Liver (tissue), 9 donors: ENCODE measurements around the gene SEPTIN2. TPM values are rescaled to one million over a fixed set of nuclear protein-coding genes. Genes with fewer than 3 reads are reported as not detected.

Source experiments
- DNase-seq: peaks from one replicate; pipeline ENCODE4 v3.0.0-alpha.2; 2017; ENCODE audit warnings: low spot score
- H3K27ac ChIP-seq, 2 donors: one replicate each; pipeline ENCODE4 v1.7.0; 2013; ENCODE audit warnings: inconsistent platforms in 2 of 2, low read length in 2 of 2, control low read depth in 1 of 2, low read depth in 1 of 2, mild to moderate bottlenecking in 1 of 2
- H3K27me3 ChIP-seq, 4 donors: one replicate each; pipeline versions ENCODE4 v1.6.1 to v1.7.0; 2013; ENCODE audit warnings: low read length in 3 of 4, inconsistent platforms in 1 of 4, mild to moderate bottlenecking in 1 of 4, moderate library complexity in 1 of 4; ENCODE audit not compliant: control insufficient read depth in 4 of 4, insufficient read depth in 4 of 4
- H3K36me3 ChIP-seq, 4 donors: one replicate each; pipeline versions ENCODE4 v1.6.1 to v1.7.0; 2013; ENCODE audit warnings: low read length in 3 of 4, mild to moderate bottlenecking in 3 of 4, low read depth in 1 of 4, moderate library complexity in 1 of 4; ENCODE audit not compliant: control insufficient read depth in 4 of 4, insufficient read depth in 3 of 4
- H3K4me1 ChIP-seq, 4 donors: one replicate each; pipeline versions ENCODE4 v1.6.1 to v1.7.0; 2013; ENCODE audit warnings: low read length in 3 of 4, mild to moderate bottlenecking in 3 of 4, moderate library complexity in 1 of 4; ENCODE audit not compliant: control insufficient read depth in 4 of 4, insufficient read depth in 4 of 4
- H3K4me3 ChIP-seq, 3 donors: one replicate each; pipeline versions ENCODE4 v1.6.1 to v1.7.0; 2013; ENCODE audit warnings: low read length in 3 of 3, control low read depth in 1 of 3, low read depth in 1 of 3, mild to moderate bottlenecking in 1 of 3
- H3K9ac ChIP-seq, 2 donors: one replicate each; pipeline ENCODE4 v1.7.0; 2013; ENCODE audit warnings: low read length in 2 of 2, mild to moderate bottlenecking in 2 of 2, moderate library complexity in 2 of 2, control low read depth in 1 of 2, low read depth in 1 of 2
- H3K9me3 ChIP-seq, 4 donors: one replicate each; pipeline versions ENCODE4 v1.6.1 to v1.7.0; 2013; ENCODE audit warnings: low read length in 3 of 4; ENCODE audit not compliant: control insufficient read depth in 4 of 4
- EGR1 ChIP-seq, 2 donors: IDR thresholded peaks; 2 replicates each; pipeline ENCODE4 v1.6.1; 2016 to 2018; ENCODE audit warnings: antibody characterized with exemption in 2 of 2, low read depth in 2 of 2
- FOXA1 ChIP-seq: IDR thresholded peaks from 2 replicates; pipeline ENCODE4 v1.6.1; 2016; ENCODE audit warnings: antibody characterized with exemption
- FOXA2 ChIP-seq: IDR thresholded peaks from 2 replicates; pipeline ENCODE4 v1.6.1; 2016; ENCODE audit warnings: antibody characterized with exemption
- GABPA ChIP-seq, 2 donors: IDR thresholded peaks in 1 of 2; conservative IDR thresholded peaks in 1 of 2; 2 replicates each; pipeline ENCODE4 v1.6.1; 2016; ENCODE audit warnings: antibody characterized with exemption in 2 of 2, mild to moderate bottlenecking in 1 of 2, moderate library complexity in 1 of 2
- HNF4A ChIP-seq, 2 donors: conservative IDR thresholded peaks; 2 replicates each; pipeline ENCODE4 v1.6.1; 2016; ENCODE audit warnings: antibody characterized with exemption in 2 of 2, mild to moderate bottlenecking in 2 of 2
- HNF4G ChIP-seq: IDR thresholded peaks from 2 replicates; pipeline ENCODE4 v1.6.1; 2016; ENCODE audit warnings: antibody characterized with exemption
- JUND ChIP-seq, 2 donors: IDR thresholded peaks; 2 replicates each; pipeline ENCODE4 v1.6.1; 2016; ENCODE audit warnings: antibody characterized with exemption in 2 of 2
- MAX ChIP-seq: IDR thresholded peaks from 2 replicates; pipeline ENCODE4 v1.6.1; 2016; ENCODE audit warnings: antibody characterized with exemption
- NR2F2 ChIP-seq: IDR thresholded peaks from 2 replicates; pipeline ENCODE4 v1.6.1; 2016; ENCODE audit warnings: antibody characterized with exemption
- RAD21 ChIP-seq, 2 donors: IDR thresholded peaks; 2 replicates each; pipeline ENCODE4 v1.6.1; 2016; ENCODE audit warnings: antibody characterized with exemption in 2 of 2, mild to moderate bottlenecking in 2 of 2
- REST ChIP-seq: IDR thresholded peaks from 2 replicates; pipeline ENCODE4 v1.6.1; 2016; ENCODE audit warnings: antibody characterized with exemption, mild to moderate bottlenecking
- RXRA ChIP-seq, 2 donors: IDR thresholded peaks; 2 replicates each; pipeline ENCODE4 v1.6.1; 2017 to 2018; ENCODE audit warnings: antibody characterized with exemption in 2 of 2, mild to moderate bottlenecking in 1 of 2
- SP1 ChIP-seq: IDR thresholded peaks from 2 replicates; pipeline ENCODE4 v1.6.1; 2018; ENCODE audit warnings: antibody characterized with exemption, mild to moderate bottlenecking
- TAF1 ChIP-seq: conservative IDR thresholded peaks from 2 replicates; pipeline ENCODE4 v1.6.1; 2016; ENCODE audit warnings: antibody characterized with exemption, mild to moderate bottlenecking
- YY1 ChIP-seq: IDR thresholded peaks from 2 replicates; pipeline ENCODE4 v1.6.1; 2016; ENCODE audit warnings: antibody characterized with exemption, mild to moderate bottlenecking
- WGBS: extraction: QIAGEN DNeasy Blood & Tissue Kit; methylation state at CpG from one replicate; pipeline ENCODE4 v1.1.7; 2013; 5-methylcytosine and 5-hydroxymethylcytosine counted together
- polyA plus RNA-seq, 2 donors: library from polyadenylated mRNA; stranded (reverse) in 1 of 2; unstranded in 1 of 2; fragments of 200-250 nt in 1 of 2; fragments of >200 nt in 1 of 2; fragmentation: Nextera tagmentation in 1 of 2; extraction: Ambion mirVana in 1 of 2; gene quantifications; one replicate each; pipeline versions ENCODE4 v1.2.1 to v1.2.3, GENCODE V29; 2013 to 2015
- total RNA-seq, 2 donors: library from RNA; depleted of rRNA; stranded (reverse); fragments of >200 nt; gene quantifications; one replicate each; pipeline ENCODE4 v1.2.3, GENCODE V29; 2014
- TF ChIP-seq, protein P1 (sequence below): IDR thresholded peaks from 2 replicates; pipeline ENCODE4 v1.6.1; 2016; ENCODE audit warnings: antibody characterized with exemption
- TF ChIP-seq, protein P2 (sequence below): fragments of 150-350 bp; IDR thresholded peaks from 2 replicates; pipeline ENCODE4 v1.5.1; 2017; ENCODE audit warnings: improper control_type of control experiment, low read depth, low read length; ENCODE audit not compliant: missing input control
- TF ChIP-seq, protein P3 (sequence below): IDR thresholded peaks from 2 replicates; pipeline ENCODE4 v1.6.1; 2016; ENCODE audit warnings: antibody characterized with exemption
- donor health status: healthy.
- donor health status: healthy.
- donor health status: healthy.
- donor health status: healthy.
- donor health status: healthy.

Gene SEPTIN2
- total and polyA plus RNA-seq, 4 donors: 63.7 to 147 (median 96.9) TPM

DNA sequence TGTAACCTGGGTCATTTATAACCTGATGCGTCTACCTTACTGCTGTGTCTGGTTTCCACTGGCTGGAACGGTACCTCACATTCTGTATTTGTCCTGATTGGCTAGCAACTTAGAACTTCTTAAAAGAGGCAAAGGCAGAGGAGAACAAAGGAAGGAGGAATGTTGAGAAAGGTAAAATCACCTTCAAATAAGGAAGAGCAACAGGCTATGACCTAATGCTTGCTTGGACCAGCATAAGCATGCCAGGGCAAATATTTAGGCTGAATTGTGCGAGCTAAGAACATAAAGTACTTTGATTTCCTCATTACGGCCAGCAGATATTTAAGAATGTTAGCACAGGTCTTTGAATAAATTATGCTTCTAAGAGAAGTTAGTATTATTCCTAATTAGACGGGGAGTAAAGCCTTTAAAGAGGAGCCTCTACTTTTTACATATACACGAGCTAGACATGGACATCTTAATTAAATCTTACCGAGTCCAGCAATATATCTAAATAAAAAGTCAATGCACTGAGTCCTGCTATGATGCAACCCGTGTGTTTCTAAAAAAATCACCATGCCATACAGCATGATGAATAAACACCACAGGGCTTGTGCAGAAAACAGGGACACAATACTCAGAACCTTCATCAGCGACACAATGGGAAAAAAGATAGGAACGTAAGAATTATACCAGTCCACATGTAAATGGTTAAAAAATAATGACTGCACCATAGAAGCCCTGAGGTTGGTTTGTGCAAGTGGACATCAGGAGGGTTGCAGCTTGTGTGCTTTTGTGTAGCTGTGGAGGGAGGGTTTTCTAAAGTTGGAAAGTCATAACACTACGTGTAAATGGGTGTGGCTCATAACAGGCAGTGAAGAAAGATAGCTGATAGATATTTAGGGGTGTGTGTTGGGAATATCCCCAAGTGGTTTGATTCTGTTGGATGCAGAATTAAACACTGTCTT is 14.2 kb downstream of the SEPTIN2 start:
- Histone ChIP-seq H3K9me3 (no peaks in the 10 kb centered on the region), H3K4me1 (no peaks in the 10 kb centered on the region), H3K27ac (no peak overlapping the region), H3K9ac (no peak overlapping the region), H3K27me3 (no peaks in the 10 kb centered on the region), H3K4me3 (no peak overlapping the region), H3K36me3 (peaks cover 11 to 28% (median 16%) of the 10 kb centered on the region in 4 donors)
- no peak for DNase-seq
- 93% methylated on average over 11 of the region's 11 CpGs for WGBS
- no peak for TF ChIP-seq FOXA2
- TF ChIP-seq MAX: no peak
- TF ChIP-seq FOXA1: no peak
- TF ChIP-seq RXRA (IDR thresholded peaks at IDR 0.05): no peak

- no peak overlapping the region for H3K27ac ChIP-seq
- H3K36me3 ChIP-seq: peaks cover 13 to 32% (median 18%) of the 10 kb centered on the region in 4 donors
These were observed 14.9 kb downstream of the SEPTIN2 start for GRCh38 chr2:241330616-241330981.

More at GRCh38 chr2:241330616-241330981, 14.9 kb downstream of the SEPTIN2 start:
- Histone ChIP-seq H3K9me3 (no peaks in the 10 kb centered on the region), H3K9ac (no peak overlapping the region), H3K4me3 (no peak overlapping the region), H3K4me1 (no peaks in the 10 kb centered on the region), H3K27me3 (no peaks in the 10 kb centered on the region)
- DNase-seq: no peak
- WGBS: 89% methylated on average over 4 of the region's 4 CpGs
- TF ChIP-seq JUND (IDR thresholded peaks at IDR 0.05): no peak
- TF ChIP-seq, protein P1, sequence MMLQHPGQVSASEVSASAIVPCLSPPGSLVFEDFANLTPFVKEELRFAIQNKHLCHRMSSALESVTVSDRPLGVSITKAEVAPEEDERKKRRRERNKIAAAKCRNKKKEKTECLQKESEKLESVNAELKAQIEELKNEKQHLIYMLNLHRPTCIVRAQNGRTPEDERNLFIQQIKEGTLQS: no peak
- TF ChIP-seq YY1: no peak
- TF ChIP-seq, protein P2, sequence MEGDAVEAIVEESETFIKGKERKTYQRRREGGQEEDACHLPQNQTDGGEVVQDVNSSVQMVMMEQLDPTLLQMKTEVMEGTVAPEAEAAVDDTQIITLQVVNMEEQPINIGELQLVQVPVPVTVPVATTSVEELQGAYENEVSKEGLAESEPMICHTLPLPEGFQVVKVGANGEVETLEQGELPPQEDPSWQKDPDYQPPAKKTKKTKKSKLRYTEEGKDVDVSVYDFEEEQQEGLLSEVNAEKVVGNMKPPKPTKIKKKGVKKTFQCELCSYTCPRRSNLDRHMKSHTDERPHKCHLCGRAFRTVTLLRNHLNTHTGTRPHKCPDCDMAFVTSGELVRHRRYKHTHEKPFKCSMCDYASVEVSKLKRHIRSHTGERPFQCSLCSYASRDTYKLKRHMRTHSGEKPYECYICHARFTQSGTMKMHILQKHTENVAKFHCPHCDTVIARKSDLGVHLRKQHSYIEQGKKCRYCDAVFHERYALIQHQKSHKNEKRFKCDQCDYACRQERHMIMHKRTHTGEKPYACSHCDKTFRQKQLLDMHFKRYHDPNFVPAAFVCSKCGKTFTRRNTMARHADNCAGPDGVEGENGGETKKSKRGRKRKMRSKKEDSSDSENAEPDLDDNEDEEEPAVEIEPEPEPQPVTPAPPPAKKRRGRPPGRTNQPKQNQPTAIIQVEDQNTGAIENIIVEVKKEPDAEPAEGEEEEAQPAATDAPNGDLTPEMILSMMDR: no peak
- no peak for TF ChIP-seq MAX
- no peak for TF ChIP-seq HNF4G
- TF ChIP-seq FOXA1: no peak
- TF ChIP-seq SP1: no peak
- no peak for TF ChIP-seq NR2F2
- TF ChIP-seq, protein P3, sequence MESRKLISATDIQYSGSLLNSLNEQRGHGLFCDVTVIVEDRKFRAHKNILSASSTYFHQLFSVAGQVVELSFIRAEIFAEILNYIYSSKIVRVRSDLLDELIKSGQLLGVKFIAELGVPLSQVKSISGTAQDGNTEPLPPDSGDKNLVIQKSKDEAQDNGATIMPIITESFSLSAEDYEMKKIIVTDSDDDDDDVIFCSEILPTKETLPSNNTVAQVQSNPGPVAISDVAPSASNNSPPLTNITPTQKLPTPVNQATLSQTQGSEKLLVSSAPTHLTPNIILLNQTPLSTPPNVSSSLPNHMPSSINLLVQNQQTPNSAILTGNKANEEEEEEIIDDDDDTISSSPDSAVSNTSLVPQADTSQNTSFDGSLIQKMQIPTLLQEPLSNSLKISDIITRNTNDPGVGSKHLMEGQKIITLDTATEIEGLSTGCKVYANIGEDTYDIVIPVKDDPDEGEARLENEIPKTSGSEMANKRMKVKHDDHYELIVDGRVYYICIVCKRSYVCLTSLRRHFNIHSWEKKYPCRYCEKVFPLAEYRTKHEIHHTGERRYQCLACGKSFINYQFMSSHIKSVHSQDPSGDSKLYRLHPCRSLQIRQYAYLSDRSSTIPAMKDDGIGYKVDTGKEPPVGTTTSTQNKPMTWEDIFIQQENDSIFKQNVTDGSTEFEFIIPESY: no peak
- TF ChIP-seq HNF4A (conservative IDR thresholded peaks at IDR 0.05): no peak
- TF ChIP-seq GABPA (IDR thresholded peaks at IDR 0.05 in 1 of 2, conservative IDR thresholded peaks at IDR 0.05 in 1 of 2): no peak
- TF ChIP-seq RXRA (IDR thresholded peaks at IDR 0.05): no peak
- no peak for TF ChIP-seq TAF1
- TF ChIP-seq EGR1 (IDR thresholded peaks at IDR 0.05; ENCODE audit: low read depth in 2 of 2): no peak
- TF ChIP-seq FOXA2: no peak
- no peak for TF ChIP-seq REST
- no peak for TF ChIP-seq RAD21 (IDR thresholded peaks at IDR 0.05)
